Activated CD4-positive, alpha-beta T cell treated with anti-CD3 and anti-CD28 coated beads, Interleukin-2, amount 50 U/mL, for 4 hours (primary cell): Measurements from ENCODE around the gene PIMREG.

Experiments used
- DNase-seq, 2 experiments: peaks; one replicate each; pipeline ENCODE4 v3.0.0-alpha.2; 2020

The PIMREG gene, protein sequence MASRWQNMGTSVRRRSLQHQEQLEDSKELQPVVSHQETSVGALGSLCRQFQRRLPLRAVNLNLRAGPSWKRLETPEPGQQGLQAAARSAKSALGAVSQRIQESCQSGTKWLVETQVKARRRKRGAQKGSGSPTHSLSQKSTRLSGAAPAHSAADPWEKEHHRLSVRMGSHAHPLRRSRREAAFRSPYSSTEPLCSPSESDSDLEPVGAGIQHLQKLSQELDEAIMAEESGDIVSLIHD

DNA sequence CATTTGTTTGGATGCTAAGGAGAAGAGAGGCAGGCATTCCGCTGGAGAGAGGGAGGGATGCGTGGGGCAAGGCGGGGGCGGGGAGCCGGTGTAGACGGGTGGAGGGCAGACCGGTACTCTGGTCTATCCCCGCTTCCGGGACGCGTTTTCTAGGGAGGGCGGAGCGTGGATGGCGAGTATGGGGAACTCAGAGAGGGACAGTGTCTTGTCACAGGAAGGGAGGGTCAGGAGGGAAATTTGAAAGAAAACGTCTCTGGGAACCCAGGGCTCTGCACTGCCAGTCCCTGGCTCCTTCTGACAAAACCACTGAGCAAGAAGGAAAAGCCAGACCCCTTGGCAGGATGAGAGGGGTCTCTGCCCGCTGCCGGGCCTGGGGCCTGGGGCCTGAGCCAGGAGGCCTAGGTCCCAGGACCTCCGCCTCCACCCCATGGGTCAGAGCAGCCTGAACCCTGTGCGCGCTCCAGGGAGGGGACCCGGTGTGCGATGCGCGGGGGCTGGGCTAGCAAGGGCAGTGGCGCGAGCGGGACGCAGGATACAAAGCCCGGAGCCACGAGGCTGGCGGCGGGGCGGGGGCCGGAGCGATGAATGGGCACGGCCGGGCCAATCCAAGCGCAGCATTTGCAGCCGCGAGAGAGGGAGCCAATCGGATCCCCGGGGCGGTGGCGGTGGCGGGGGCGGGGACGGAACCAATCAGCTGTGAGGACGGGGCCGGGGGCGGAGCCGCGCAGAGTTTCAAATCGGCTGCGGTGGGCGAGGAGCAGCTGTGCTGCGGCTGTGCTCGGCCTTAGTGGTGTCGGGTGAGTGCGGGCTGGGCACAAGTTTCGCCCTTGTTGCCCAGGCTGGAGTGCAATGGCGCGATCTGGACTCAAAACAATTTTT lies at the start of gene PIMREG:
TSS of gene PIMREG (plus strand) at position 764 of the 879 bp plus-strand sequence. CDS start 656 bp downstream, outside the sequence.
- DNase-seq: peak; percentile 94 to 95

GRCh38 chr17:6398955-6399354 lies 45.3 kb upstream of the PIMREG start:
- DNase-seq: no peak

DNA sequence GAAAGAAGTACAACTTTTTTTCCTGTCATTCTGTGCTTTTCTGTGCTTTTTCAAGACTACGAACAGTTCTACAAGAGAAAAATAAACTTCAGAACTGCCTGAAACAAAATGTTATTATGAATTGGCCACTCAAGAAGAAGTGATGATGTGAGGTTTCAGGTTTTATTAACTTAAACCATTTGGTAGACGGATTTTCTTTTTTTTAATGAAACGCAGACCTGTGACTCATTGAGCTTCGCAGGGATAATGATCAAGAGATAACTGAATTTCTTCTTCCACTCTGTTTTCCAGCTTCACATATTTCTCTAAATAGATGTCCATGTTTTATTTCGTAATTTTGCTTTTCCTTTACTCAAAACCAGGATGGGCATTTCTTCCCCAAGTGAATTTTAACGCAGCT lies 42.0 kb upstream of the PIMREG start:
- DNase-seq: no peak

GRCh38 chr17:6408276-6408675 lies 36.0 kb upstream of the PIMREG start:
- DNase-seq: no peak

GRCh38 chr17:6408735-6409134 lies 35.5 kb upstream of the PIMREG start:
- DNase-seq: no peak

- DNase-seq: no peak
Observed at GRCh38 chr17:6413065-6413464, 31.2 kb upstream of the PIMREG start.

DNA sequence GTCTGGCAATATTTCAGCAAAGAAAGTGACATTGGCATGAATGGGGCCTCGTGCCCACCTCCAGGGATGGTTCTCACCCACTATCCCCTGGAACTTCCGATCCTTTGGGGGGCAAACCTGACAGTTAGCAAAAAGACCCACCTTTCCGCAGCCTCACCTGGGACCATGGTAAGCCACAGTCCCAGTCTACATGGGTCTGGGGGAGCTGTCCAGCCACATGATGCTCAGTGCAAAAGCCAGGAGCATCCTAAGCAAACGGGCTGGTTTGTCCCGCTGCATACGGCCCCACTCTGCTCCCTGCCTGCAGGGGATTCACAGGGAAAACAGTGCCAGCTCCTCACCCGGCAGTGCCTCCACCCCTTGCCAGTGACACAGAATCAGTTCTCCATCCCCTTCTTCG lies 28.6 kb upstream of the PIMREG start:
- no peak for DNase-seq

DNA sequence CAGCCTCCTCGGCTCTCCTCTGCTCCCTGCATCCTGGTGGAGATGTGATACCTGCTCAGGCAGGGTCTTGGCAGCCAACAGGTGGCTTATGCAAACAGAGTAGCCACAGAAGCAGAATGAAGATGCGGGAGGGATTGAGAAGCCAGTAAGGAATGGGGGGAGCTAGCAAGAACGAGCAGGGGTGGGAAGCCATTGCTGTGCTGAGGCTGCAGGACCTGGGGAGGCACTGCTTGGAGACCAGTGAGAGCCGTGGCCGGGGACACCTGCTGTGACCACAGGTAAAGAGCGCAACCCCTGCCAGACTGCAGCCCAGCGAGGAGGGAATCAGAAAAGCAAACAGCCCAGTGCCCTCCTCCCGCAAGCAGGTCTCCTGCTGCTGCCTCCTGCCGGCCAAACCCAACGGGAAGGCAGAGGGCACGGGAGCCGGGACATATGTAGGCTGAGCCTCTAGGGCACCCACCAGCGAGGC lies 24.0 kb upstream of the PIMREG start:
- peak in 1 of 2 experiments; percentile 9 for DNase-seq

DNA sequence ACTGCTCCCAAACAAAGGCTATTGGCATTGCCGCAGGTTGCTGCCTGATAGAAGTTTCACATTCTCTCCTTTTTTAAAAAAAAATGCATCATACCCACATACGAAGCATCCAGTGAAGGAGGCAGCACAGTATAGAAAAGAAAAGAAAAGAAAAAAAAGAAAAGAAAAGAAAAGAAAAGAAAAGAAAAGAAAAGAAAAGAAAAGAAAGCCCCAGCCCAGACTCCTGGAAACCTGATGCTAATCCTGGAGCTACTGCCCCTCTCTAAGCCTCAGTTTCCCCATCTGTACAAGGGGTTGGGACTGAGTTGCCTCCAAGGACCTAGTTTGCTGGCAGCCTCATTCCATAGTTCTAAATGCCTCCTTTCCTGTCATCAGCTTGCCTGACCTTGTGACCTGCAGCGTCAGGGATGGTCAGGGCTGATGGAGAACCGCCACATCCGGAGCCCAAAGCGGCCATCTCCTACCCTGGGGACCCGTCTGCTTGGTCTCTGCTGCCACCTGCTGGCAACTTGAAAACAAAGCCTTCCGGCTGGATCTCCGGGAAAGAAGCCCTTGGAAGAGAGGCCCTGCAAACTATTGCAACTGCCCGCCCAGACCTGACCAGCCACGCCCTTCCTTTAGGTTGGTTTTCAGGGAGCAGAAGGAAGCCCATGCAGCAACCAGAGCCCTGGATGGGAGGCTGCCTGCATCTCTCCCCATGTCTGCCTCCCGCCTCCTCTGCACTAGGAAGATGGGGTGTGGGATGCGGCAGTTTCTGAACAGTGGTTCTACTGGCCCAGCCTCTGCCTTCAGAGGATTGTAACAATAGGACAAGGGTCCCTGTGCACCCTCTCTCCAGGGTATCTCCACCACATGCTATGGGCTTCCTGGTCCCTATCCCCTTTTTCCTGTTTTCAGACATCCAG lies 22.3 kb upstream of the PIMREG start:
- DNase-seq: peak; percentile 63 to 65

DNA sequence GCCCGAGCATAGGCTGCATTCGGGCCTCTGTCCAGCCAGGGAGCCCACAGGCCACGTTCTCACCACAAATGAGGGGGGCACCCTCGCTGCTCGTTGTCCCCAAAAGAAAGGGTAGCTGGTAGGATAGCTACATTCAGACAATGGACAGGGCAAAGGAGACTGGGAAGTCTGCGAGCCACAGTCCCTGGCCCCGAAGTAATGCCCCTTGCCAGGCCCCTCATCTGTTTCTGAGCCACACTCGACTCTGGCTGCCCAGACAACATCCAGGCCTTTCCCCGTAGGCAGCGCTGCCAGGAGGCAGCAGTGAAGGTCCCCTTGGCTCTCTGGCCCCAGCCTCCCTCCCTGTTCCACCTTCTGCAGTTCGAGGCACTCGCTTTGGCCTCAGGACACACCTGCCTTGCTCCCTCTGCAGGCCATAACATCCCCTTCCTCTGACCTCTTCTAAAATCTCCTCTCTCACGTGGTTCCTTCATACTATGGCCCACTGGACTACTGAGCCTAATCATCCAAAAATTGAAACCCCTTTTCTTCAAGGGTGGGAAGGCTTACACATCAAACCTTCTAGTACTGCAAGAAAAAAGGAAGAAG lies 21.5 kb upstream of the PIMREG start:
- DNase-seq: no peak

DNA sequence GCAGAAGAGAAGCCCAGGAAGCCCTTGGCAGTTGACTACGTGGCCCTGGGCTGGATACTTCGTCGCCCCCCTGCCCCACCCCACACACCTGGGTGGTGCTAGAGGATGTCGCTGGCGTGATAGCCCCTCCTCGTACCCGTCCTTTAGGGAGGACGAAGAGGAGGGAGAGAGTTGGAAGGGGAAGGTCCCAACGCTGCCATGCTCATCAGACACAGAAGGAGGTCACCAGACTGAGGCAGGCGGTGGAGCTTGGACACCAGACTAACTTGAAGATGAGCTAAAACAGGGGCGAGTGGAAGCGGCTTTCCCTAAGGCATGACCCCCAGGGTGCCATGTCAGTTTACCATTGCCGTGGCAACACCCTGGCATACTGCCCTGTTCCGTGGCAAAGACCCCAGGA lies 20.3 kb upstream of the PIMREG start:
- DNase-seq: no peak

GRCh38 chr17:6425407-6425806 lies 18.8 kb upstream of the PIMREG start:
- no peak for DNase-seq

GRCh38 chr17:6426356-6427101 lies 17.7 kb upstream of the PIMREG start:
- no peak for DNase-seq

DNA sequence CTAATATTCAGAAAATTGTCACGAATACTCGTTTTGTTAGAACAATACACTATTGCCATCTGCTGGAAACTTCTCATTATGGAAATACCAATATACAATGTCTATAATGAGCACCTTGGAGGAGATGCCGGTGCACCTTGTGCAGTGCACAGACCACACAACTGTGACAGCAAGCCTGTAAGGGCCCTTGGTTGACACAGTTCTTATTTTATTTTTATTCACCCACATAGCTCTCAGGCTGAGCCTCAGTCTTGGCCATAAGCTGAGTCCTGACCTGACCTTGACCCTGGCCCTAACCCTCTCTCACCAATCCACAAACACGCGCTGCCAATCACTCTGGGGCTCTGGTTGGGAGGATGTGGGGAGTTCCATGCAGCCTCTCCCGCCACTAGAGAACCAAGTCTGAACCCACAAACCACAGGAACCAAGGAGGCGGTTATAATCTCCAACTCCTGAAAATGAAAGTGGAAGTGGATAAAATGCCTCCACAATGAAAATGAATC lies 16.9 kb upstream of the PIMREG start:
- no peak for DNase-seq

- no peak for DNase-seq
Observed at GRCh38 chr17:6428207-6428965, 15.9 kb upstream of the PIMREG start.

DNA sequence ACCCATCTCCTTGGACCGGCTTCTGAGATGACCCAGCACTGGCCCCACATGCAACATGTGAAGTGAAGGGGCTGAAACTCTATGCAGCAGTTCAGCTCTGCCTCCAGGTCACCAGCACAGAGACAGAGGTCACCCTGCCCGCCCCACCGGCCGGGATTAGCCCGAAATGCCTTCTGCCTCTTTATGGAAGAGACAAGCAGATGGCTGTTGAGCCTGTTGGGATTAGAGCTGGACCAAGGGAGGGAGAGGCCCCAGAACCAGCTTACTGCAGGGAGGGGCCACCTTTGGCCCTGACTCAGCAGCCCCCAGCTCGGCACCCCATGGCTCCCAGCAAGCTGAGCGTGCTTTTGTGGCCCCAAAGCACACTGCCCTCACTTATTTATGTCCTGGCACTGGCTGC lies 15.0 kb upstream of the PIMREG start:
- DNase-seq: no peak

DNA sequence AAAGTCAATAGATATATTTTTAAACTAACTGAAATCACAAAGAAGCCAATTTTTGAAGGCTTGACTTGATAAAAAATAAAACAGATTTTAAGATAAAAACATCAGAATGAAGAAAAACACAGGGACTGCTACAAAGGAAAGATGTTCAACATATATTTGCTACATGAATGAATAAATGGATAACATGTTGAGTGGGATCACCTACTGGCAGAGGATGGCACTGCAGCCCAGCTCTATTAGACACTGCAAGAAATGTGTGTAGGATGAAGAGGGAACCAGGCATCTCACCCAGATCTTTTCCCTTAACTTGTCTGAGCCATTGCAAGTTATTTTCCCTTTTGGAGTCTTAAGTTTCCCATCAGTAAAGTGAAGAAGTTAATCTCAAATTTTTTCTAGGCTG lies 13.5 kb upstream of the PIMREG start:
- no peak for DNase-seq

- no peak for DNase-seq
Observed at GRCh38 chr17:6435051-6435450, 9.2 kb upstream of the PIMREG start, which contains the start of gene AIPL1. Gene AIPL1 (minus strand): TSS chr17:6435121. CDS start chr17:6435104, 17 bp downstream.

DNA sequence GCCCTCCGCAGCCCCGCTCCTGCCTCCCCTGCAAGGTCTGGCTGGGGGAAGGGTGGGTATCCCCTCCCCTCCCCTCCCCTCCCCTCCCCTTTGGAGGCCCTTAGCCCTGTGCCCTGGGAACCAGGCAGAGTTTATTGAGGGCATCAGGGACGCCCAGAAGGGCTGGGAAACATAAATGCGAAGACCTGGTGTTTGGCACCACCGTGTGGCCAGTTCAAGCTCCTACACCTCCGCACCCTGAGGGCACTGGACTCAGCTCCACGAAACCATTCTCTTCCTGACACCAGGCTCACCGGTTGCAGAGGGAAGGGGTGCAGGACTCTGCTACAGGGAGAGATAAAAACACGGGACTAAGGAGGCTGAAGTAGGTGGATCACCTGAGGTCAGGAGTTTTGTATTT lies 8.3 kb upstream of the PIMREG start:
- DNase-seq: peak; percentile 51 to 53

GRCh38 chr17:6437466-6437865 lies 6.8 kb upstream of the PIMREG start:
- no peak for DNase-seq

DNA sequence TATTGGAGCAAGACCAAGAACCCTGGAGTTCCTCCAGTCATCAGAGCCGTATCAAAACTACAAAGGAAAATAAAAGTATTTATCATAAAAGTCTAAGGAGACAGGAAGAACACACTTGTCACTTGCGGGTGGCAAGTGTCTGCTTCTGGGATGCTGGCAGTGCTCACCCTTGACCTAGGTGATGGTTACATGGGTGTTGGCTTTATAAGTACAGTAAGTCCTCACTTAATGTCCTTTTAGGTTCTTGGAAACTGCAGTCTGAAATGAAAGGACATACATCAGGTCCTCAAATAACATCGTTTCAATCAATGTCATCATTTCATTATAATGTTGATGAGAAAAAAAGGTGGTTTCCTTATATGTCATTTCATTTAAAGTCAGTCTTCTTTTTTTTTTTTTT lies 6.3 kb upstream of the PIMREG start:
- DNase-seq: no peak
